ENCODE measurements around the gene MUC2.

Gene MUC2

DNA sequence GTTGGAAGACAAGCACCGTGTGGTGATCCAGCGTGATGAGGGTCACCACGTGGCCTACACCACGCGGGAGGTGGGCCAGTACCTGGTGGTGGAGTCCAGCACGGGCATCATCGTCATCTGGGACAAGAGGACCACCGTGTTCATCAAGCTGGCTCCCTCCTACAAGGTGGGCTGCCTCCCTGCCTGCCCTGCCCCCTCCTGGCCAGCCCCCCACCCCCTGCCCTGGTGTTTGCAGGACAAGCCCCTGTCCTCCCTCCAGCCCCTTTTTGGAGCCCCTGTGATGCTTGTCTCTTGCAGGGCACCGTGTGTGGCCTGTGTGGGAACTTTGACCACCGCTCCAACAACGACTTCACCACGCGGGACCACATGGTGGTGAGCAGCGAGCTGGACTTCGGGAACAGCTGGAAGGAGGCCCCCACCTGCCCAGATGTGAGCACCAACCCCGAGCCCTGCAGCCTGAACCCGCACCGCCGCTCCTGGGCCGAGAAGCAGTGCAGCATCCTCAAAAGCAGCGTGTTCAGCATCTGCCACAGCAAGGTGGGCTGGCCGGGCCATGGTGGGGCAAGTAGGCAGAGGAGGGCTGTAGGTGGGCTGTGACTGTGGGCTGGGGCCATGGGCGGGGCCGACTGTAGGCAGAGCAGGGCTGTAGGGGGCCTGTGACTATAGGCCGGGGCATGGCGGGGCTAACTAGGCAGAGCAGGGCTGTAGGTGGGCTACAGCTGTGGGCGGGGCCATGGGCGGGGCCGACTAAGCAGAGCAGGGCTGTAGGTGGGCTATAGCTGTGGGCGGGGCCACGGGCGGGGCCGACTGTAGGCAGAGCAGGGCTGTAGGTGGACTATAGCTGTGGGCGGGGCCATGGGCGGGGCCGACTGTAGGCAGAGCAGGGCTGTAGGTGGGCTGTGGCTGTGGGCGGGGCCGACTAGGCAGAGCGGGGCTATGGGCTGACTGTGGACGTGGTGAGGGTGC is 13.6 kb downstream of the MUC2 start:
- DNase-seq (ENCODE audit: low spot score): no peak

DNA sequence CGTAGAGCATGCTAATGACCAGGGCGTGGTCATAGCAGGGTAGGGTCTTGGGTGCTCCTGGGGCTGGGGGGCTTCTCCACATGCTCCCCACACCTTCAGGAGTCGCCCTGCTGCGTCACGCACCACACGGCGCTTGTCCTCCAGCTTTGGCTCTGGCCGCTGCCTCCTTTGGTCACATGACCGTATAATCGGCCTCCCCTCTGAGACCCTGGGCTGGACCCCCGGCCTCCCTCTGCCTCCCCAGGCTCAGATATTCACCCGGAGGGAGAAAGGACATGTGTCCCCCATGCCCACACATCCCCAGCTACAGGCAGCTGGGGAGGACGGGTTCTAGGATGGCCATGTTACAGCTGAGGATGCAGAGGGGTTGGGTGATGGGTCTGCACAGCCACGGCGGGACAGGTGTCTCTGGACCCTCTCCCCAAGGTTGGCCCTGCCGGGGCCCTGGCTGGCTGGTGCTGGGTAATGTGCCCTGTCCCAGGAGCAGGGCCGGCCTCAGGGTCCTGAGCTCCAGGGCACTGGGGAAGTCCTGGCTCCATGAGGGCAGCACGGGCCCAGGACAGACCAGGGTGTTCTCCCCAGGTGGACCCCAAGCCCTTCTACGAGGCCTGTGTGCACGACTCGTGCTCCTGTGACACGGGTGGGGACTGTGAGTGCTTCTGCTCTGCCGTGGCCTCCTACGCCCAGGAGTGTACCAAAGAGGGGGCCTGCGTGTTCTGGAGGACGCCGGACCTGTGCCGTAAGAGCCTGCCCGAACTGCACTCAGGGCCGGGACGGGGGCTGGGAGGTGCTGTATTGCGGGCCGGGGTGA is 14.5 kb downstream of the MUC2 start:
- no peak for DNase-seq (ENCODE audit: low spot score)

DNA sequence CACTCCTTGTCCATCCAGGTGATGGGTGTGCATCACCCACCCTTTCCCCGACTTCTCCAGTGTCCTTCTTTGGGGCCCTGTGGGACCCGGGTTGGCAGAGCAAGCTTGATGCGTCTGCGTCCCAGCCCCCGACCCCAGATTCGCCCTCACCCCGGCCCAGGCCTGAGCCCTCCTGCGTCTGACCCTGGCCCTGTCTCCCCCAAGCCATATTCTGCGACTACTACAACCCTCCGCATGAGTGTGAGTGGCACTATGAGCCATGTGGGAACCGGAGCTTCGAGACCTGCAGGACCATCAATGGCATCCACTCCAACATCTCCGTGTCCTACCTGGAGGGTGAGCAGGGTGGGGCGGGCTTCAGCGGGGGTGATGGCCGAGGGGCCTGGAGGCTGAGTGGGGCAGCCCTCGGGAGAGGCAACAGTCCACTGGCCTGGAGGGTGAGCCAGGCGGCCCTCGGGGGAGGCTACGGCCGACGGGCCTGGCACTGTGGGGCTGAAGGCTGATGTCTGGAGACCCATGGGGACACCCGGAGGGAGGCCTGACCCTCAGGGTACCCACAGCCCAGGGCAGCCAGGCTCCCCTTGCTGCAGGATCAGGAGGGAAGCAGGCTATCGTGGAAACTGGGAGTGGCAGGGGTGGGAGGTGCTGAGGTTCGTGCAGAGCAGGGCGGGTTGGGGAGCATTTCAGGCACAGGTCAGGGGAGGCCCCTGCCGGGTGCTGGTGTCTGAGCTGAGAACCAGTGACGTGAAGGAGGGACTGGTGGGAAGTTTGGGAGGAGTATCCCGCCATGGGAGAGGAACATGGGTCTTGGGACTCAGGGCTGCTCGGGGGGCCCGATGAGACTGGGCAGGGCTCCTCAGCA is 15.3 kb downstream of the MUC2 start:
- no peak for DNase-seq (ENCODE audit: low spot score)

DNA sequence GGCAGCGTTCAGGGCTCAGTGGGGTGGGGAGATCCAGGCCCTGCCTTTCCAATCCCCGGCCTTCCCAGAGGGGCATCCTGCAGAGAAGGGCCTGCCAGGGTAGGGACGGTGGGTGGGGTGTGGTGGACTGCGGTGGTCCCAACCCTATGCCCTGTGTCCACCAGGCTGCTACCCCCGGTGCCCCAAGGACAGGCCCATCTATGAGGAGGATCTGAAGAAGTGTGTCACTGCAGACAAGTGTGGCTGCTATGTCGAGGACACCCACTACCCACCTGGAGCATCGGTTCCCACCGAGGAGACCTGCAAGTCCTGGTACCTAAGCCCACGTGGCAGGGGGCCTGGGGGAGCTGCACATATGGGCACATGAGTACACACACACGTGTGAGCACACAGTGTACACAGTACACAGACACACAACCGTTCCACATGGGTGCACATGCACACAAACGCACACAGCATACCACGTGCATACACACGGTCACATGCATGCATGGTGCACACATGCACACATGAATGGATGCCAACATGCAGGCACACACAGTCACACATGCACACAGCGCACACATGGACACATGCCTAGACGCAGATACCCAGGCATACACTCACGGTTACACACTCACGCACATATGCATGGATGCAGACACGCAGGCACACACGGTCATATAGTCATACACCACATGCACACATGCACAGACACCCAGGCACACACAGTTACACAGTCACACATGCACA is 16.1 kb downstream of the MUC2 start:
- DNase-seq (ENCODE audit: low spot score): no peak

DNA sequence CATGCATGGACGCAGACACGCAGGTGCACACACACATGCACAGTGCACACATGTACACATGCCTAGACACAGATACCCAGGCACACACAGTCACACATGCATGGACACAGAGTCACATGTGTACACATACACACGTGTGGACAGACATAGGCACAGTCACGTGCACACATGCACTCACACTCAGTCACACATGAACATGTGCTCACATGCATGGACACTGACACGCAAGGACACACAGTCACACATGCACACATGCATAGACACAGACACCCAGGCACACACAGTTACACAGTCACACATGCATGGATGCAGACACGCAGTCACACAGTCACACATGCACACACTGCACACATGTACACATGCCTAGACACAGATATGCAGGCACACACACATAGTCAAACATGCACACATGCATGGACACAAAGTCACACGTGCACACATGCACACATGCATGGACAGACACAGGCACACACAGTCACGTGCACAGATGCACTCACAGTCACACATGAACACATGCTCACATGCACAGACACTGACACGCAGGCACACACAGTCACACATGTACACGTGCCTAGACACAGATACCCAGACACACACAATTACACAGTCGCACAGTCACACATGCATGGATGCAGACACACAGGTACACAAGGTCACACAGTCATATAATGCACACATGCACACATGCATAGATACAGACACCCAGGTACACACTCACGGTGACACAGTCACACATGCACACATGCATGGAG is 16.8 kb downstream of the MUC2 start:
- no peak for DNase-seq (ENCODE audit: low spot score)

DNA sequence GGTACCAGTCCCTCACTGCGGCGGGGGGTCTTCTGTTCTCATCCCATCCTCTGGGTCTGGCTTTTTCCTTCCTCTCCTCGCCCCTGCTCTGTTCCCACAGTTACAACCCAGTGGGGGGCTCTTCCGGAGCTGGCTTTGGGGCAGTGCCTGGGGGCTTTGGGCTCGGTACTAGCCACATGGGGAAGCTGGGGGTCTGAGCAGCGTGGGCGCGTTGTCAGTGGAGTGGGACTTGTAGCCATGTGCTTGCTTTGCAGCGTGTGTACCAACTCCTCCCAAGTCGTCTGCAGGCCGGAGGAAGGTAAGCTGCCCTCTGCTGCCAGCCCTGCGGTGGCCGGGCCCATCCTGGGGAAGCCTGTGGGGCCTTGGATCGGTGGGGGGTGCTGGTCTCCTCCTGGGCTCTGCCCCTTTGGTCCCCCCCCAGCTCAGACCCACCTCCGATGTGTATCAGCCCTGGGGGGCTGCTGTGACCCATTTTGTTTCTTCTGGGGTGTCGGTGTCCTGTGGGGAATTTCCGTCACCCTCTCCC is 17.5 kb downstream of the MUC2 start:
- no peak for DNase-seq (ENCODE audit: low spot score)

DNA sequence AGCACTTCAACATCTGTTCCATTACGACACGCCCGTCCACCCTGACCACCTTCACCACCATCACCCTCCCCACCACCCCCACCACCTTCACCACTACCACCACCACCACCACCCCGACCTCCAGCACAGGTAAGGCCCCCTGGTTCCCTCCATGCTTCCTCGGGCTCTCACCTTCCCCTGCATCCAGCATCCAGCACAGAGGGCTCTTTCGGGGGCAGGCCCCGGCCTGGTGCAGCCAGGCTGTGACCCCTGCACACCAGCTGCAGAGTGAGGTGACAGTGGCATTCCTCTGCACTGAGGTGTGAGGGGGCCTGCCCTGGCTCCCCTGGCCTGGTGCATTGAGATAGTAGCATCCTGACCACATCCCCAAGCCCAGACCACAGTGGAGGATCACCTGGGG is 18.2 kb downstream of the MUC2 start:
- no peak for DNase-seq (ENCODE audit: low spot score)

DNA sequence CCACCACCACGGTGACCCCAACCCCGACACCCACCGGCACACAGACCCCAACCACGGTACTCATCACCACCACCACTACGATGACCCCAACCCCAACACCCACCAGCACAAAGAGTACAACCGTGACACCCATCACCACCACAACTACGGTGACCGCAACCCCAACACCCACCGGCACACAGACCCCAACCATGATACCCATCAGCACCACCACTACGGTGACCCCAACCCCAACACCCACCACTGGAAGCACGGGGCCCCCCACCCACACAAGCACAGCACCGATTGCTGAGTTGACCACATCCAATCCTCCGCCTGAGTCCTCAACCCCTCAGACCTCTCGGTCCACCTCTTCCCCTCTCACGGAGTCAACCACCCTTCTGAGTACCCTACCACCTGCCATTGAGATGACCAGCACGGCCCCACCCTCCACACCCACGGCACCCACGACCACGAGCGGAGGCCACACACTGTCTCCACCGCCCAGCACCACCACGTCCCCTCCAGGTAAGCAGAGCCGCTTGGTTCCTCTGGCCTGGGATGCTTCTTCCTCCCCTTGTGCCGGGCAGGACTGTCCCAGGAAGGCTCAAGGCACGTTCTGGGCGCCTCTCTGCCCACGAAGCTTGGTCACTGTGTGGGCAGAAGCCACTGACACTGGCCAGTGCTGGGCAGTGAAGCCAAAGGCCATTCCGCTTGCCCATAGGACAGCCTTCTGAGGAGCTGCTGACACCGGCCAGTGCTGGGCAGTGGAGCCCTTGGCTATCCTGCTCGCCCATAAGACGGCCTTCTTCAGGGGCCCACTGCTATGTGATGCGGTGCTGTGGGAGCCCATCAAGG is 25.1 kb downstream of the MUC2 start:
- DNase-seq (ENCODE audit: low spot score): no peak

DNA sequence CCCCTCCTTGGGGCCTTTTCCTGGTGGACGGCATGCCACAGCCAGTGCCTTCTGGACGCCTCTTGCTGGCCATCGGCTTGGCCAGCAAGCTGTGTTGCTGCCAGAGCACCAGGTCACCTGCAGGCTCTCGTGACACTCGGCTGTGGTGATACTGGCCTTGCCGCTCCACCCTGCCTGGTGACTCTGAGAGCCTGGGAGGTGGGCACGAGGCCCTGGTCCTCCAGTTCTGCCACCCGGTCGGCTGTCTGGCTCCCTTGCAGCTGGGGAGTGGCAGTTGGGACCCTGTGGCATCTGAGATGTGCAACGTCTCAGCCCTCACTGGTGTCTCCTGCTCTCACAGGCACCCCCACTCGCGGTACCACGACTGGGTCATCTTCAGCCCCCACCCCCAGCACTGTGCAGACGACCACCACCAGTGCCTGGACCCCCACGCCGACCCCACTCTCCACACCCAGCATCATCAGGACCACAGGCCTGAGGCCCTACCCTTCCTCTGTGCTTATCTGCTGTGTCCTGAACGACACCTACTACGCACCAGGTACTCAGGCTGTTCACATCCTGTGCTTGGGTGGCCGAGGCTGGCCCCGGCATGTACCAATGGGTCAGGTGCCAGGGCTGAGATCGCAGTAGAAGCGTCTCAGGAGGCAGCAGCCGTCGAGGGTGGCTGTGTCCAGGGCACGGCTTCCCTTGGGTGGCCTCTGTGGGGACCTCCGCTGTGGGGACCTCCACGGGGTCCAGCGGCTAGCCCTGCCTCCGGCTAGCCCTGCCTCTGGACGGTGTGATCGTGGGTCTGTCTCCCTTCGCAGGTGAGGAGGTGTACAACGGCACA is 26.0 kb downstream of the MUC2 start:
- DNase-seq (ENCODE audit: low spot score): no peak

DNA sequence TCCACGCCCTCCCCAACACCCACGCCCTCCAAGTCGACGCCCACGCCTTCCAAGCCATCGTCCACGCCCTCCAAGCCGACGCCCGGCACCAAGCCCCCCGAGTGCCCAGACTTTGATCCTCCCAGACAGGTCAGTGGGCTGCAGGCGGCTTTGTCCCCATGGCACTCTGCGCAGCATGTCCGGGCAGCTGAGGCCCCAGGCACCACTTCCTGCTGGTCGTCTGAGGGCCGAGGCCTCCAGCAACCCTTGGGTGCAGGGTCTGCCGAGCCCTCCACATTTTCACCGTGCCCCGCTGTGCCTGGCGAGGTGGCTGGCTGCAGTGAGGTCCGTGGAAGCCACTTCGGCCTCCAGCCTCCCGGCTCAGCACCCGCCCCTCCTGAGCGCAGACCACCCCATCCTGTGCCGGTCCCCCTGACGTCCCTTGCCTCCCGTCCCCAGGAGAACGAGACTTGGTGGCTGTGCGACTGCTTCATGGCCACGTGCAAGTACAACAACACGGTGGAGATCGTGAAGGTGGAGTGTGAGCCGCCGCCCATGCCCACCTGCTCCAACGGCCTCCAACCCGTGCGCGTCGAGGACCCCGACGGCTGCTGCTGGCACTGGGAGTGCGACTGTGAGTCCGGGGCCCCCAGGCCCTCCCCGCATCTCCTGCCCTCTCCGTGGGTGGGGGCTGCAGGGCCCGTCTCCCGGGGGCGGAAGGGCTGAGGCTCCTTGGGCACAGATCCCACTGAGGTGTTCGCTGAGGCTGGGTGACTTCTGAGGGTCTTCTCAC is 26.8 kb downstream of the MUC2 start:
- DNase-seq (ENCODE audit: low spot score): no peak

DNA sequence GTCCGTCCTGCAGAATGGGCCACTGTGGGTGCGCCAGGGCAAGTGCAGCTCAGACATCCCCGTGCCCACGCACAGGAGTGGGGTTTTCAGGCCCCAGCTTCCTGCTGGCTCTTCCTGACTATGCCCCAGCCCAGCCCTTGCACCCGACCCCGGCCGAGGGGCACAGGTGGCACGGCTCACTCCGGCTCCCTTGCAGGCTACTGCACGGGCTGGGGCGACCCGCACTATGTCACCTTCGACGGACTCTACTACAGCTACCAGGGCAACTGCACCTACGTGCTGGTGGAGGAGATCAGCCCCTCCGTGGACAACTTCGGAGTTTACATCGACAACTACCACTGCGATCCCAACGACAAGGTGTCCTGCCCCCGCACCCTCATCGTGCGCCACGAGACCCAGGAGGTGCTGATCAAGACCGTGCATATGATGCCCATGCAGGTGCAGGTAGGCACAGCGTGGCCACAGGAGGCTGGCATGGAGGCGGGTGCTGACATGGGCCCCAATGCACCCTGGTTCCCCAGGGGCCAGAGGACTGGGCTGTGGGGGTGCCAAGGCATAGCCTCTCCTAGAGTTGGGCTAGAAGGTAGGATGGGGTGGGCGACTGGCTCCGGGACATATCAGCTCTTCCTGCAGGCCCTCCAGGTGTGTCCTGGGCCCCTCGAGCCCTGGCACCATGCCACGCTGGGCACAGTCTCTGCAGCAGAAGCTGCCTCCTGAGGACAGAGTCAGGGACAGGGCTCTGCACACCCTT is 27.7 kb downstream of the MUC2 start:
- DNase-seq (ENCODE audit: low spot score): no peak

DNA sequence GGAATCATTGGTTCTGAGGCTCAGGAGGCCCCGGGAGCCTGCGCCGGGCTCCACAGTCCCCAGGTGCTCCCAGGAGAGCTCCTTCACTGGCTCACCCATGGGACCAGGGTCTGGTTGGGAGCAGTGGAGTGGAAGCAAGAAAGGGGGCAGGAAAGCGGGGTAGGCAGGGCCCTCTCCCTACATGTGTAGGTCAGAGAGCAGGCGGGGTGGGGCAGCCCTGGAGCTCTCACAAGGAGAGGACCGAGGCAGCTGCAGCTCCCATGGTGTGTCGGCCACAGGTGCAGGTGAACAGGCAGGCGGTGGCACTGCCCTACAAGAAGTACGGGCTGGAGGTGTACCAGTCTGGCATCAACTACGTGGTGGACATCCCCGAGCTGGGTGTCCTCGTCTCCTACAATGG is 28.3 kb downstream of the MUC2 start:
- no peak for DNase-seq (ENCODE audit: low spot score)

DNA sequence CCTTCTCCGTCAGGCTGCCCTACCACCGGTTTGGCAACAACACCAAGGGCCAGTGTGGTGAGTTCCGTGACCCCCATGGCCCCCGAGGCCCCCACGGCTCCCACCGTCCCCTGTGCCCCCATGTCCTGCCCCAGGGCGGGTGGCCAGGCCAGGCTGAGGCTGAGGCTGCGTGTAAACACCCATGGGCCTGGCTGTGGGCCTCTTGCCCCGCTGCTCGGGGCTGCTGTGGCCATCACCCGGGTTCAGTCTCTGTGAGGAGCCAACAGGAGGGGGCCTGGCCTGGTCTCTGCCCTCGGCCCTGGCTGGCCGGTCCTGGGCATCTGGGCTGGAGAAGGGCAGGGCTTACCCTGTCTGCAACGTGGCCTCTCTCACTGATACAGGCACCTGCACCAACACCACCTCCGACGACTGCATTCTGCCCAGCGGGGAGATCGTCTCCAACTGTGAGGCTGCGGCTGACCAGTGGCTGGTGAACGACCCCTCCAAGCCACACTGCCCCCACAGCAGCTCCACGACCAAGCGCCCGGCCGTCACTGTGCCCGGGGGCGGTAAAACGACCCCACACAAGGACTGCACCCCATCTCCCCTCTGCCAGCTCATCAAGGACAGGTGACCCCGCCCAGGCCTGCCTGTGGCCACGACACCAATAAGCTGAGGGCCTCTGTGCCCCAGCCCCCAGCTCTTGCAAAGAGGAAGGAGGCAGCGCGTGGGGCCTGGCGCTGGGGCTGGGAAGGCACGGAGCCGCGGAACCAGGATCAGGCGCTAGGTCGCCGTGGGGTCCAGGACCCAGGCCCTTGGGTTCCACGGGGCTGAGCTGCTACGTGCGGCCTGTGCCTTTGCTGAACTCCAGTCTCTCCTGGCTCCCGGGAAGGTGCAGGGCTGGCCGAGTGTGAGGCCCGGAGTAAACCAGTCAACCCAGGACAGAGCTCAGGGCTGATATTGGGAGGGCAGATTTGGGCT is 29.0 kb downstream of the MUC2 start:
- DNase-seq (ENCODE audit: low spot score): no peak

DNA sequence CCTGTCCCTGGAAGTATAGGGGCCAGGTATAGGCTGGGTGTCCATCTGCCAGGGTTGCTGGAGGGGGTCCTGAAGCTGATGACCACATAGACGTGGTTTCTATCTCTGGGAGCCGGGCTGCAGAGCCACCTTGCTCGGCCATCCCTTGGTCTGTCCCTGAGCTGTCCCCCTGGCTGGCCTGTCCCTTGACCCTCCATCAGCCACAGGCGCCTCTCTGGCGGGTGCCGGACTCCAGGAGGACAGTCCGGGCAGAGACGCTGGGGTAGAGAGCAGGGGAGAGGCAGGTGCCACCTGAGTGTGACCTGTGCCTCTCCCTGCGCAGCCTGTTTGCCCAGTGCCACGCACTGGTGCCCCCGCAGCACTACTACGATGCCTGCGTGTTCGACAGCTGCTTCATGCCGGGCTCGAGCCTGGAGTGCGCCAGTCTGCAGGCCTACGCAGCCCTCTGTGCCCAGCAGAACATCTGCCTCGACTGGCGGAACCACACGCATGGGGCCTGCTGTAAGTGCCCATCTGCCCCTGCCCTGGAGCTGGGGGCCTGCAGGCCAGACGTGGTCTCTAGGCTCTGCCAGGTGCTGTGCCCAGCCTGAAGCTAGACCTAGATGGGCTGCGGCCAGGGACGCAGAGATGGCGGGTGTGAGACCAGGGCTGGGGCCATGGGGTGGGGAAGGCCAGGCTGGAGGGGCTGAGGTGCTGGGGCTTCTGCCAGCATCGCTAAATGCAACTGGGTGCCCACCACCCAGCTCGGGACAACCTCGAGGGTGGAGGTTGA is 29.9 kb downstream of the MUC2 start:
- no peak for DNase-seq (ENCODE audit: low spot score)

DNA sequence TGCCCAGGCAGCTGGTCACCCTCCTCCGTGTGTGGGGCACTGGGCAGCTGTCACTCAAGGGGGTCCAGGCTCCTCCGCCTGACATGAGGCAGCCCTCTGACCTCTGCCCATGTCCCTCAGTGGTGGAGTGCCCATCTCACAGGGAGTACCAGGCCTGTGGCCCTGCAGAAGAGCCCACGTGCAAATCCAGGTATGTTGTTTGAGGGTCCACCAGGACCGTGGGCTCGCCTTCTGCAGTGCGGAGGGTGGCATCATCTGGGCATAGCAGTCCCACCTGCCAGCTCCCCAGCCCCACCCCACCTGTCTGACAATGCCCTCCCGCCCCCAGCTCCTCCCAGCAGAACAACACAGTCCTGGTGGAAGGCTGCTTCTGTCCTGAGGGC is 30.5 kb downstream of the MUC2 start:
- DNase-seq (ENCODE audit: low spot score): no peak
